ENCODE results near the gene ASAH2.

GRCh38 chr10:50286517-50286916 is 35.2 kb upstream of the ASAH2 start:
- TF ChIP-seq CTCF (IDR thresholded peaks at IDR 0.05; ENCODE audit: insufficient read depth, low read length) (no peak), REST (IDR thresholded peaks at IDR 0.05; ENCODE audit: insufficient replicate concordance, low read depth) (no peak), POLR2AphosphoS5 (IDR thresholded peaks at IDR 0.05; ENCODE audit: low read depth) (no peak)

Measured in HL-60 (cell line).